GM23338 (cell line): ENCODE results near the gene TPD52L2.

Experiments used
- CTCF ChIP-seq, 2 experiments: fragments of 200-600 bp in 1 of 2; sonication (generic) in 1 of 2; conservative IDR thresholded peaks; 2 replicates each; pipeline versions ENCODE4 v1.5.1 to v1.6.1; 2016 to 2017; ENCODE audit warnings: antibody characterized with exemption in 2 of 2, low read depth in 2 of 2, mild to moderate bottlenecking in 2 of 2, moderate library complexity in 1 of 2
- ETS1 ChIP-seq: IDR thresholded peaks from 2 replicates; pipeline ENCODE4 v1.6.1; 2016; ENCODE audit warnings: antibody characterized with exemption
- EZH2 ChIP-seq: fragments of 200-600 bp; sonication (generic); IDR thresholded peaks from one replicate; pipeline ENCODE4 v1.8.0; 2017; ENCODE audit warnings: antibody characterized with exemption, mild to moderate bottlenecking, low read depth; ENCODE audit not compliant: unreplicated experiment
- EZH2phosphoT487 ChIP-seq: fragments of 200-600 bp; sonication (generic); IDR thresholded peaks from one replicate; pipeline ENCODE4 v1.8.1; 2018; ENCODE audit warnings: antibody characterized with exemption; ENCODE audit not compliant: unreplicated experiment
- POLR2AphosphoS5 ChIP-seq: IDR thresholded peaks from 2 replicates; pipeline ENCODE4 v1.6.1; 2016; ENCODE audit warnings: antibody characterized with exemption, low read depth
- REST ChIP-seq: IDR thresholded peaks from one replicate; pipeline ENCODE4 v1.6.1; 2018; ENCODE audit warnings: antibody characterized with exemption; ENCODE audit not compliant: unreplicated experiment
- STAT1 ChIP-seq: IDR thresholded peaks from one replicate; pipeline ENCODE4 v1.6.1; 2016; ENCODE audit warnings: antibody characterized with exemption; ENCODE audit not compliant: unreplicated experiment

GRCh38 chr20:63890201-63890576, 25.1 kb downstream of the TPD52L2 start:
- no peak for TF ChIP-seq POLR2AphosphoS5
- TF ChIP-seq CTCF (conservative IDR thresholded peaks at IDR 0.05; ENCODE audit: low read depth in 2 of 2): no peak
- TF ChIP-seq EZH2: no peak
- TF ChIP-seq ETS1: no peak
- TF ChIP-seq REST: no peak
- no peak for TF ChIP-seq STAT1
- no peak for TF ChIP-seq EZH2phosphoT487
